GOT3 (cell line): ENCODE results near the gene DLG2.

ENCODE experiments used
- DNase-seq: peaks from one replicate; lab custom pipeline; 2025; ENCODE audit warnings: mixed read lengths; lab: John Stamatoyannopoulos, UW

Gene DLG2

GRCh38 chr11:83521647-83522596 is 2105.2 kb downstream of the DLG2 start:
- DNase-seq = no peak

DNA sequence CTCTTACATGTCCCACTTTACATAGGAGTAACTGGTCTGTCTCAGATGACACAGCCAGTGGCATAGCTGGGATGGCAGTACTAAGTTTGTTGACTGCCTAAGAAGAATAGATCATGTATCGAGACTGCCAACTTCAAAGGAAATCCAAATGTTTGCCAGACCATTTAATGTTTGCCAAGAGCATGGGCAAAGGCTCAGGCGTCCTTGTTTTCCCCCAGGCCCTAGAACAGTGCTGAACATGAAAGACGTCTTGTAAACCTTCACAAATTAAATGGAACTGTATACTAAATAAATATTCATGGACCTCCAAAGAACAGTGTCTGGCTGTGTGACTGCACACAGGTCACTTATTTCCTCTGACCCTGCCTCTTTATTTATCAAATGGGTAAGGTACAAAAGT is 2106.3 kb downstream of the DLG2 start:
- no peak for DNase-seq

DNA sequence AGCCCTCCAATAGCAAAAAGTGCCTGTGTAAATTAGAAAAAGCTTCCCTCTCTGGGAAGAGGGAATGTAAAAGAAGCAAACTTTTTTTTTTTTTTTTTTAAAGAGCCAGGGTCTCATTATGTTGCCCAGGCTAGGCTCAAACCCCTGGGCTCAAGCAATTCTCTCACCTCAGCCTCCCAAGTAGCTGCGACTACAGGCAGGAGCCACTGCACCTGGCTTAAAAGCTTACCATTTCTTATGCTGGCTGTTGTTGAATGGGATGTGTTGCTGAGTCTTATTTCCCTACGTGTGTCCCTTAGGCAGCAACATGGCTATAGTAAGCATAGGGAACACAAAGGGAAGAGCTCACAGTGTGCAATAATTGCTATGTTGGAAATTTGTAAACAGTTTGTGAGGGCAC is 2115.5 kb downstream of the DLG2 start:
- DNase-seq = no peak

GRCh38 chr11:83510530-83511460 is 2116.3 kb downstream of the DLG2 start:
- DNase-seq = no peak

GRCh38 chr11:83508804-83509203 is 2118.3 kb downstream of the DLG2 start:
- no peak for DNase-seq

DNA sequence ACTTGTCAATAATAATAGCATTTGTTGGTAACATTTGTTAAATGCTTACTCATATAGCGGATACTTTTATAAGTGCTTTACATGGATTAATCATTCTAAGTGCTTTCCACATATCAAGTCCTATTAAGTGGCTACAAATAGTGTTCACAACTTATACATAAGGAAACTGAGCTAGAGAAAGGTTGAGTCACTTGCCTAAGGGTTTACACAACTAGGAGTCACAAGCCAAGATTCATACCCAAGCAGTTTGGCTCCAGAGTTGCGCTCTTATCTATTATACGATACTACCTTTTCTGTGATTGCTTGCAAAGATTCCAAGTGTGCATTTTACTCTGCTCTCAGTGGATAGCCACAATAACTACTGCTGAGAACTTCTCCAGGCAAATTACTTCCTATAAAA is 2125.1 kb downstream of the DLG2 start:
- DNase-seq = no peak

GRCh38 chr11:83493917-83494316 is 2133.2 kb downstream of the DLG2 start:
- DNase-seq = no peak

GRCh38 chr11:83493034-83493433 is 2134.1 kb downstream of the DLG2 start:
- no peak for DNase-seq

- DNase-seq = no peak
Observed at GRCh38 chr11:83483808-83484207, 2143.3 kb downstream of the DLG2 start.

DNA sequence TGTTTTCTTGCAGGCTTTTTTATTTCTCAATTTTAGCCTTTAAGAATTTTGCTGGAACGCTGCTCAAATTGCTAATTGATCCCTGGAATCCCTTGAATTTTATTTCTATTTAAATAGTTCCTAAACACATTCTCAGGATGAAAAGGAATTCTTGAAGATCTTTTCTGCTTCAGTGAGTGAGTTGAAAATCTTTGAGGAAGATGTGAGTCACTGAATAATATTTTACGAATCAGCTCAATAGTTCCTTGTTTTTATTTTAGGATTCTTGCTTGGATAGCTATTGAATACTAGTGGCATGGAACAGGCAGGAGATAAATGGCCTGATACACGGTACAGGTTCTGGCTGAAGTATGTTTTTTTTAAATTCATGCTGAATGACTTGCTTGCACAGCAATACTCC is 2146.3 kb downstream of the DLG2 start:
- no peak for DNase-seq

DNA sequence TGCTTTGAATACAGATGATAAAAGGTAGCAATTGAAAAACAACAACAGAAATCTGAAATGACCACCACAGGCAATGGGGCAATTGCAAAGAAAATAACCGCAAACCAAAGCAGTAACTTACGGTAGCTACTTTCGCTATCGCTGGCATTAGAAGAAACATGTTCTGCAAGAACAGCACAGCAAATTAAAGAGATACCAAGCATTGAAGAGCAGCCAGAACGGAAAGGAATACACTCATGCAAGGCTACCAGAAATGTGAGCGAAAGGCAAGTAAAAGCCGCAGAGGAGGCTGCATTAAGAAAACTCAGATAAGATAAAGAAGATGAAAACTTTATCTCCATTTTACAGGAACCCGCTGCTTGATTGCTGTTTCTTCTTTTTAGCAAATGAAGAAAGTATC is 2146.9 kb downstream of the DLG2 start:
- no peak for DNase-seq

DNA sequence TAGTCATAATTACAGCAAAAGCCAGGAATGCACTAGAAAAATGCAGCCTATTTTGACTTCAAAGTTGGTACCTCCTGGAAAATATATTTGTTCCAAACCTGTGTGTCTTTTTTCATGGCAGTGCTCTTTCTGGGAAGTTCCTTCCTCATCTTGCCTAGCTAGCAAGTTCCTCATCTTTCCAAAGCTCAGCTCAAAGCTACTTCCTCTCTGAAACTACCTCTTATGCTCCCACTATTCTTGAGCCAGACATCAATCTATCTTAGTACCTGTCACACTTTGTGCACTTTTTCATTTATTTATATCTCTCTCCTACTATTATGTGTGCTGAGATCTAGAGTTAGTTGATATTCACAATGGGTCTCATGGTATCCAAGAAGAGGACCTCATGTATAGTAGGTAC is 2149.4 kb downstream of the DLG2 start:
- no peak for DNase-seq

- no peak for DNase-seq
Observed at GRCh38 chr11:83475760-83476159, 2151.4 kb downstream of the DLG2 start.

- DNase-seq = no peak
Observed at GRCh38 chr11:83473743-83474142, 2153.4 kb downstream of the DLG2 start.

GRCh38 chr11:83472806-83473205 is 2154.3 kb downstream of the DLG2 start:
- no peak for DNase-seq

- no peak for DNase-seq
Observed at GRCh38 chr11:83471831-83472727, 2155.1 kb downstream of the DLG2 start.

DNA sequence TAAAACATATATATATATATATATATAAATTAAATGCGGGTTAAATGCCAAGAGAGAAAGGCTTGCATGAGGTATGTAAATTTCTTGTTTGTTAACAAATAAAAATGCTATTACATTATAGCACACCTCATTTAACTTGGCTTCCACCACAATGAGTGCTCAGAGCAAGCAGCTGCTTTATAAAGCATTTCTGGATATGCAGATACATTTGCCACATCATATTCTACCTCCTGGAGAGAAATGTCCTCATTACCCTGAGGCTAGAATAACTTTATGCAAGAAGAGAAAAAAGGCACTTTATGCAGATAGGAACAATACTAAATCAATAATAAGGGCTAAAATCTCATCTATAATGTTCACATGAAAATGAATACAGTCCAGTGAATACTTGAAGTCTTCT is 2159.3 kb downstream of the DLG2 start:
- DNase-seq = no peak

GRCh38 chr11:83464160-83464944 is 2162.8 kb downstream of the DLG2 start:
- DNase-seq = no peak

GRCh38 chr11:83459798-83460197 is 2167.3 kb downstream of the DLG2 start:
- DNase-seq = no peak

DNA sequence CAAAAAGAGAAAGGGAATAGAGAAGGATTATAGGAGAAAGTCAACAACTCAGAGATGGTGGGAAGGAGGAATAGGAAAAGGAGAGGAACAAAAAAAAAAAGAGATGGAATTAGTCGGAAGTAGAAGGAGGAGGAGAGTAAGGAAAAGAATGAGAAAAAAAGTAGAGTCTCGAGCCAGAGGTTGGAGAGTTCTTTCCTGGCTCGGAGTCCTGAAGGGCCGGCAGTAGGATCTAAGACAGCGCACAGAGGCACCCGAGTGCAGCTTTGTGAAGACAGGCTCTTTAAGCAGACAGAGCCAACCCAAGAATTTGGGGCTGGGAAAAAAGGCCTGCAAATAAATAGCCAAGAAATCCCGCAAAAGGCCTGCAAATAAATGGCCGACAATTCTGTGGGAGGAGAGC is 2170.6 kb downstream of the DLG2 start:
- DNase-seq = no peak

GRCh38 chr11:83456075-83456474 is 2171.1 kb downstream of the DLG2 start:
- no peak for DNase-seq
